Activated CD4-positive, alpha-beta T cell treated with anti-CD3 and anti-CD28 coated beads for 48 hours (primary cell): ENCODE results near the gene DUSP1.

Source experiments
- DNase-seq: peaks from one replicate; pipeline ENCODE4 v3.0.0-alpha.2; 2020

Gene DUSP1

GRCh38 chr5:172776235-172776594, 5.2 kb upstream of the DUSP1 start:
- DNase-seq: no peak

- DNase-seq: no peak
Observed at GRCh38 chr5:172775326-172776234, 4.6 kb upstream of the DUSP1 start.

GRCh38 chr5:172774561-172775315, 3.7 kb upstream of the DUSP1 start:
- no peak for DNase-seq

- peak; percentile 31 for DNase-seq
Observed at GRCh38 chr5:172773481-172774469, 2.8 kb upstream of the DUSP1 start.

GRCh38 chr5:172772112-172772906, 1.3 kb upstream of the DUSP1 start:
- peak; percentile 82 for DNase-seq

- no peak for DNase-seq
Observed at GRCh38 chr5:172771439-172772111, 580 bp upstream of the DUSP1 start.

GRCh38 chr5:172770374-172770674, 671 bp downstream of the DUSP1 start:
- DNase-seq: no peak

GRCh38 chr5:172769616-172770373, 1.2 kb downstream of the DUSP1 start:
- DNase-seq: no peak

GRCh38 chr5:172769342-172769615, 1.7 kb downstream of the DUSP1 start:
- DNase-seq: no peak

GRCh38 chr5:172768573-172769341, 2.2 kb downstream of the DUSP1 start:
- no peak for DNase-seq

- no peak for DNase-seq
Observed at GRCh38 chr5:172768098-172768572, 2.9 kb downstream of the DUSP1 start.

GRCh38 chr5:172766287-172767108, 4.5 kb downstream of the DUSP1 start:
- DNase-seq: no peak

GRCh38 chr5:172765766-172766286, 5.2 kb downstream of the DUSP1 start:
- no peak for DNase-seq

GRCh38 chr5:172764861-172765765, 5.9 kb downstream of the DUSP1 start:
- DNase-seq: peak; percentile 93

- no peak for DNase-seq
Observed at GRCh38 chr5:172763120-172763464, 7.9 kb downstream of the DUSP1 start.

- DNase-seq: no peak
Observed at GRCh38 chr5:172762214-172763119, 8.5 kb downstream of the DUSP1 start.

GRCh38 chr5:172760959-172761358, 10.0 kb downstream of the DUSP1 start:
- no peak for DNase-seq
